K562 (cell line): Measurements from ENCODE around the gene NELFA. TPM values are rescaled to one million over a fixed set of nuclear protein-coding genes. Genes with fewer than 3 reads are reported as not detected.

Source experiments
- ARID2 ChIP-seq: fragments of 450-650 bp; IDR thresholded peaks from 2 replicates; pipeline ENCODE4 v1.6.1; 2017; ENCODE audit warnings: antibody characterized with exemption, mild to moderate bottlenecking
- BHLHE40 ChIP-seq: IDR thresholded peaks from 2 replicates; pipeline ENCODE4 v1.6.1; 2011; ENCODE audit warnings: low read length, improper control_type of control experiment
- CAMTA2 ChIP-seq: fragments of 250-450 bp; sonication (Bioruptor Pico); conservative IDR thresholded peaks from 2 replicates; pipeline ENCODE4 v1.5.1; 2022
- DLX4 ChIP-seq: fragments of 250-450 bp; sonication (Bioruptor Pico); IDR thresholded peaks from 2 replicates; pipeline ENCODE4 v1.6.1; 2021; ENCODE audit warnings: mild to moderate bottlenecking
- EGR1 ChIP-seq: fragments of 450-650 bp; conservative IDR thresholded peaks from 2 replicates; pipeline ENCODE4 v1.6.1; 2017; ENCODE audit warnings: mild to moderate bottlenecking
- ELF2 ChIP-seq: fragments of 250-450 bp; sonication (Bioruptor Pico); IDR thresholded peaks from 2 replicates; pipeline ENCODE4 v1.5.0; 2021; ENCODE audit warnings: mild to moderate bottlenecking
- HDAC3 ChIP-seq: fragments of 450-650 bp; IDR thresholded peaks from 2 replicates; pipeline ENCODE4 v1.6.1; 2018; ENCODE audit warnings: borderline replicate concordance, mild to moderate bottlenecking, moderate library complexity; ENCODE audit not compliant: partially characterized antibody
- HMG20B ChIP-seq: fragments of 250-450 bp; sonication (Bioruptor Pico); IDR thresholded peaks from 2 replicates; pipeline ENCODE4 v1.5.0; 2021; ENCODE audit warnings: mild to moderate bottlenecking
- HMGN3 ChIP-seq: IDR thresholded peaks from 2 replicates; pipeline ENCODE4 v1.6.1; 2011; ENCODE audit warnings: borderline replicate concordance, low read depth, mild to moderate bottlenecking, mixed read lengths, low read length; ENCODE audit not compliant: insufficient read length; ENCODE audit errors: extremely low read depth
- MEF2D ChIP-seq: conservative IDR thresholded peaks from 2 replicates; pipeline ENCODE4 v1.6.1; 2016; ENCODE audit warnings: low read depth, missing genetic modification characterization, missing compliant biosample characterization
- RBM39 ChIP-seq: fragments of 200-400 bp; formaldehyde crosslinking; optimal IDR thresholded peaks from 2 replicates; pipeline ENCODE3; 2018; ENCODE audit warnings: low read depth, low read length
- RUNX1 ChIP-seq: sonication (generic); IDR thresholded peaks from 2 replicates; pipeline ENCODE4 v1.6.1; 2016; ENCODE audit warnings: antibody characterized with exemption, low read depth
- SMC3 ChIP-seq: conservative IDR thresholded peaks from 2 replicates; pipeline ENCODE4 v1.6.1; 2011; ENCODE audit warnings: low read depth, low read length, improper control_type of control experiment; ENCODE audit not compliant: insufficient read depth
- SNIP1 ChIP-seq: fragments of 450-650 bp; IDR thresholded peaks from 2 replicates; pipeline ENCODE4 v1.7.1; 2017; ENCODE audit warnings: low read depth, mild to moderate bottlenecking
- SNRNP70 ChIP-seq: fragments of 200-400 bp; formaldehyde crosslinking; optimal IDR thresholded peaks from 2 replicates; pipeline ENCODE3; 2017; ENCODE audit warnings: low read depth, low read length
- TBL1XR1 ChIP-seq, 2 experiments: IDR thresholded peaks; 2 replicates each; pipeline ENCODE4 v1.6.1; 2012; ENCODE audit warnings: improper control_type of control experiment in 2 of 2, low read length in 2 of 2, mild to moderate bottlenecking in 1 of 2
- TCF7 ChIP-seq: sonication (generic); IDR thresholded peaks from 2 replicates; pipeline ENCODE4 v1.6.1; 2016; ENCODE audit warnings: antibody characterized with exemption, borderline replicate concordance
- THRB ChIP-seq: fragments of 450-650 bp; formaldehyde crosslinking; conservative IDR thresholded peaks from 2 replicates; pipeline ENCODE4 v1.4.0; 2022; ENCODE audit warnings: mild to moderate bottlenecking, missing genetic modification characterization
- ZBTB17 ChIP-seq: fragments of 450-650 bp; formaldehyde crosslinking; IDR thresholded peaks from 2 replicates; pipeline ENCODE4 v1.4.0; 2020; ENCODE audit warnings: mild to moderate bottlenecking
- ZBTB2 ChIP-seq: fragments of 450-650 bp; IDR thresholded peaks from 2 replicates; pipeline ENCODE4 v1.6.1; 2016; ENCODE audit warnings: antibody characterized with exemption
- ZC3H8 ChIP-seq: fragments of 450-650 bp; IDR thresholded peaks from 2 replicates; pipeline ENCODE4 v1.6.1; 2017
- ZNF449 ChIP-seq: fragments of 250-450 bp; sonication (Bioruptor Pico); IDR thresholded peaks from 2 replicates; pipeline ENCODE4 v1.8.0; 2022; ENCODE audit warnings: moderate library complexity, mild to moderate bottlenecking, inconsistent platforms
- ZNF639 ChIP-seq, 2 experiments: fragments of 200-800 bp in 1 of 2; sonication (Bioruptor generic) in 1 of 2; sonication (generic) in 1 of 2; formaldehyde crosslinking in 1 of 2; IDR thresholded peaks in 1 of 2; conservative IDR thresholded peaks in 1 of 2; 2 replicates each; pipeline versions ENCODE4 v1.5.0 to v1.6.1; 2016 to 2020; ENCODE audit warnings: missing compliant biosample characterization in 1 of 2, missing genetic modification characterization in 1 of 2, missing genetic modification reagents in 1 of 2
- polyA plus RNA-seq, 8 experiments: library from polyadenylated mRNA; depleted of rRNA in 4 of 8; stranded (reverse) in 5 of 8; unstranded in 3 of 8; fragments of >200 nt; fragmentation: Nextera tagmentation in 2 of 8; fragmentation: Illumina TruSeq in 1 of 8; extraction: Ambion mirVana in 2 of 8; extraction: Trizol in 1 of 8; gene quantifications; 2 replicates each; pipeline versions ENCODE4 v1.2.1 to v1.2.3, GENCODE V29; 2011 to 2014; ENCODE audit warnings: inconsistent platforms in 1 of 8, missing spikeins in 1 of 8
- total RNA-seq, 7 experiments: library from RNA; depleted of rRNA in 6 of 7; stranded (reverse); fragments of >200 nt in 6 of 7; fragmentation: Illumina TruSeq in 2 of 7; extraction: Trizol in 2 of 7; gene quantifications; 2 replicates each; pipeline versions ENCODE4 v1.2.1 to v1.2.3, GENCODE V29; 2011 to 2021; ENCODE audit warnings: low replicate concordance in 1 of 7

NELFA gene
- total and polyA plus RNA-seq, 9 of the 15 experiments (the other 6 are each of a cell fraction or from before 2014, with no cell fraction given), result 0.76 to 59.6 (median 14.8) TPM

GRCh38 chr4:2008921-2009650, at the start of gene NELFA (continued):
- TF ChIP-seq SMC3, result no peak
- TF ChIP-seq TCF7, result peak; percentile 41; the same call in 1 of the 2 replicates
- 0 out of 2 replicates have a peak, but pooled peaks have one; percentile 24 for TF ChIP-seq BHLHE40
- peak; percentile 54; the same call in 1 of the 2 replicates for TF ChIP-seq EGR1
- no peak; the same call in 1 of the 2 replicates for TF ChIP-seq ELF2
- no peak for TF ChIP-seq MEF2D
- TF ChIP-seq HMG20B (CRISPR knock-in tag), result no peak
- no peak for TF ChIP-seq ZBTB2
- no peak for TF ChIP-seq RUNX1
- no peak for TF ChIP-seq SNIP1
- TF ChIP-seq TBL1XR1 (IDR thresholded peaks at IDR 0.05; ENCODE audit: low read length in 2 of 2), result peak in 1 of 2 experiments; percentile 84; a peak in 2 of 4 replicates
- TF ChIP-seq ARID2, result peak; percentile 34; the same call in 1 of the 2 replicates
- peak; percentile 89 for TF ChIP-seq ZBTB17 (CRISPR knock-in tag)
- TF ChIP-seq RBM39, result no peak
- 0 out of 2 replicates have a peak, but pooled peaks have one; percentile 43 for TF ChIP-seq ZNF449
- TF ChIP-seq ZNF639 (CRISPR knock-in tag; conservative IDR thresholded peaks at IDR 0.05 in 1 of 2, IDR thresholded peaks at IDR 0.05 in 1 of 2), result peak in 1 of 2 experiments; percentile 94; a peak in 2 of 4 replicates
- TF ChIP-seq SNRNP70, result no peak
- no peak for TF ChIP-seq ZC3H8
- peak; percentile 62 for TF ChIP-seq HMGN3
- 0 out of 2 replicates have a peak, but pooled peaks have one; percentile 55 for TF ChIP-seq CAMTA2 (CRISPR knock-in tag)
- TF ChIP-seq THRB (CRISPR knock-in tag), result no peak
- TF ChIP-seq DLX4, result no peak
- no peak for TF ChIP-seq HDAC3
